Brain microvascular endothelial cell (primary cell): ENCODE results near the gene MISP.

ENCODE experiments used
- DNase-seq: peaks from one replicate; pipeline ENCODE4 v3.0.0-alpha.2; 2020
- H3K27ac ChIP-seq: fragments of 250-450 bp; sonication (Bioruptor Pico); 2 replicates; pipeline ENCODE4 v1.5.1; 2020; ENCODE audit warnings: mild to moderate bottlenecking, moderate library complexity
- H3K27me3 ChIP-seq: fragments of 250-450 bp; sonication (Bioruptor Pico); replicated peaks from 2 replicates; pipeline ENCODE4 v1.5.1; 2020; ENCODE audit warnings: mild to moderate bottlenecking
- H3K36me3 ChIP-seq: fragments of 250-450 bp; sonication (Bioruptor Pico); replicated peaks from 2 replicates; pipeline ENCODE4 v1.5.1; 2020; ENCODE audit warnings: mild to moderate bottlenecking
- H3K4me3 ChIP-seq: 2 replicates; pipeline ENCODE4 v1.5.1; 2011; ENCODE audit warnings: low read depth, mild to moderate bottlenecking, control low read depth, low read length, moderate library complexity
- CTCF ChIP-seq: IDR thresholded peaks from 2 replicates; pipeline ENCODE4 v1.5.1; 2011; ENCODE audit warnings: low read depth, mild to moderate bottlenecking, moderate library complexity, low read length, control low read depth, inconsistent platforms; ENCODE audit errors: missing control alignments
- in situ Hi-C: cut with HindIII; loops from 2 replicates; pipeline ENCODE4 v1.10.0; 2017; ENCODE audit warnings: low sequenced_read_pairs, low pct_ligation_motif_present

MISP gene

GRCh38 chr19:722553-723101 lies 28.3 kb upstream of the MISP start:
- H3K4me3 ChIP-seq, result no peak overlapping the region
- no peak for TF ChIP-seq CTCF
- no peaks in the 10 kb centered on the region for H3K36me3 ChIP-seq
- no peak for DNase-seq
- in situ Hi-C loops, result no loop called here
- H3K27me3 ChIP-seq, result peaks cover 8% of the 10 kb centered on the region
- H3K27ac ChIP-seq, result no peak overlapping the region

- Histone ChIP-seq H3K27me3 (peaks cover 8% of the 10 kb centered on the region), H3K27ac (no peak overlapping the region), H3K4me3 (no peak overlapping the region), H3K36me3 (no peaks in the 10 kb centered on the region)
- no peak for TF ChIP-seq CTCF
- in situ Hi-C loops, result no loop called here
- DNase-seq, result no peak
Observed at GRCh38 chr19:723247-723646, 27.7 kb upstream of the MISP start.

GRCh38 chr19:723714-724113 lies 27.2 kb upstream of the MISP start:
- no peak for TF ChIP-seq CTCF
- H3K4me3 ChIP-seq, result no peak overlapping the region
- H3K27me3 ChIP-seq, result peaks cover 8% of the 10 kb centered on the region
- DNase-seq, result no peak
- no peaks in the 10 kb centered on the region for H3K36me3 ChIP-seq
- in situ Hi-C loops, result no loop called here
- H3K27ac ChIP-seq, result no peak overlapping the region

GRCh38 chr19:725461-726089 lies 25.3 kb upstream of the MISP start:
- no peak for TF ChIP-seq CTCF
- no peaks in the 10 kb centered on the region for H3K36me3 ChIP-seq
- no peaks in the 10 kb centered on the region for H3K27me3 ChIP-seq
- in situ Hi-C loops, result no loop called here
- H3K27ac ChIP-seq, result no peak overlapping the region
- DNase-seq, result no peak
- no peak overlapping the region for H3K4me3 ChIP-seq

- no peak overlapping the region for H3K27ac ChIP-seq
- DNase-seq, result no peak
- in situ Hi-C loops, result no loop called here
- H3K36me3 ChIP-seq, result no peaks in the 10 kb centered on the region
- H3K27me3 ChIP-seq, result no peaks in the 10 kb centered on the region
- no peak overlapping the region for H3K4me3 ChIP-seq
- no peak for TF ChIP-seq CTCF
Observed at GRCh38 chr19:726993-727956, 23.6 kb upstream of the MISP start.
